Measurements from ENCODE around the gene TEAD1.

GRCh38 chr11:12705874-12706273 lies 31.7 kb downstream of the TEAD1 start:
- no peak for TF ChIP-seq POLR2A (IDR thresholded peaks at IDR 0.05)
- TF ChIP-seq EP300 (IDR thresholded peaks at IDR 0.05) = no peak

Data from gastroesophageal sphincter (tissue), 2 donors.